ENCODE data around the gene TEDC1. TPM values are rescaled to one million over a fixed set of nuclear protein-coding genes. Genes with fewer than 3 reads are reported as not detected.

TEDC1 gene
- total RNA-seq, 1 experiment from 2014 or later = 26.2 TPM

- Mint-ChIP-seq H3K9me3 (peaks cover 0 to 10% of the 10 kb centered on the region in 2 experiments; a peak in 2 of 5 replicates), H3K4me3 (peak within 1 kb of the TSS; percentile 33 to 73), H3K27me3 (ENCODE audit: low read depth) (peaks cover 66% of the 10 kb centered on the region), H3K4me1 (no peaks in the 10 kb centered on the region), H3K27ac (no peak within 1 kb of the TSS), H3K36me3 (ENCODE audit: insufficient read depth in 1 of 3, low read depth in 3 of 3) (no peaks in the 10 kb centered on the region)
- no peaks in the 10 kb centered on the region for H3K9me3 ChIP-seq (ENCODE audit: control insufficient read depth, low read depth, low read length)
- H3K27me3 ChIP-seq (ENCODE audit: insufficient read depth, low read length) = peaks cover 16% of the 10 kb centered on the region; the same call in 1 of the 2 replicates
- no peak within 1 kb of the TSS for H2AFZ ChIP-seq (ENCODE audit: low read length)
- H3K56ac ChIP-seq (ENCODE audit: insufficient read length, low read depth, low read length) = no peak within 1 kb of the TSS
- H3K23ac ChIP-seq (ENCODE audit: insufficient read length, low read depth, low read length) = no peak within 1 kb of the TSS
- H2BK20ac ChIP-seq (ENCODE audit: low read depth, low read length, poor library complexity, severe bottlenecking) = no peak within 1 kb of the TSS
- H3K4me1 ChIP-seq (ENCODE audit: insufficient read depth, low read length) = no peaks in the 10 kb centered on the region; the same call in 1 of the 2 replicates
- no peak within 1 kb of the TSS for H4K91ac ChIP-seq (ENCODE audit: insufficient read length, low read depth, low read length)
- H3K4ac ChIP-seq (ENCODE audit: low read depth, low read length) = no peak within 1 kb of the TSS
- no peak within 1 kb of the TSS for H2AK5ac ChIP-seq (ENCODE audit: insufficient read length, low read length)
- no peak within 1 kb of the TSS for H3K18ac ChIP-seq (ENCODE audit: insufficient read length, low read depth, low read length)
- no peaks in the 10 kb centered on the region for H3K79me1 ChIP-seq (ENCODE audit: insufficient read depth, low read depth, low read length, poor library complexity, severe bottlenecking)
- no peak within 1 kb of the TSS for H3K27ac ChIP-seq (ENCODE audit: insufficient read length, low read depth, low read length)
- H2BK120ac ChIP-seq (ENCODE audit: low read depth, low read length, poor library complexity, severe bottlenecking) = no peak within 1 kb of the TSS
- no peak within 1 kb of the TSS for H3K9ac ChIP-seq (ENCODE audit: extremely low read depth, insufficient read length, low read length)
- H4K5ac ChIP-seq (ENCODE audit: insufficient read length, low read depth, low read length) = no peak within 1 kb of the TSS
- no peak within 1 kb of the TSS for H3K14ac ChIP-seq (ENCODE audit: insufficient read depth, low read length)
- peaks cover 7% of the 10 kb centered on the region for H3K23me2 ChIP-seq (ENCODE audit: insufficient read length, low read depth, low read length, poor library complexity, severe bottlenecking)
- H3K79me2 ChIP-seq (ENCODE audit: insufficient read depth, low read length) = no peaks in the 10 kb centered on the region
- peak; percentile 47 for DNase-seq
- no peak for TF ChIP-seq CTCF (conservative IDR thresholded peaks at IDR 0.05)
- H4K8ac ChIP-seq (replicated peaks; ENCODE audit: insufficient read length, low read depth, low read length) = no peak within 1 kb of the TSS
- H3T11ph ChIP-seq (ENCODE audit: low read length) = no peak within 1 kb of the TSS
- H2BK12ac ChIP-seq (ENCODE audit: insufficient read length, low read depth, low read length) = no peak within 1 kb of the TSS
- no peak within 1 kb of the TSS for H2BK15ac ChIP-seq (ENCODE audit: low read depth, low read length)
- no peak within 1 kb of the TSS for H2BK5ac ChIP-seq (ENCODE audit: insufficient read length, low read length)
- no peaks in the 10 kb centered on the region for H4K20me1 ChIP-seq (ENCODE audit: control insufficient read depth, insufficient read depth, insufficient read length)
- WGBS (ENCODE audit: extremely low coverage, insufficient read length, low lambda C conversion rate) = no CpG with 5 or more reads among the region's 88 CpGs
- peak within 1 kb of the TSS; percentile 36 for H3K4me2 ChIP-seq (ENCODE audit: insufficient read depth, insufficient read length, low read length)
Measured at GRCh38 chr14:105525861-105526775, 35.1 kb downstream of the TEDC1 start, which contains the start of gene TMEM121. TSS of gene TMEM121 (plus strand) at chr14:105526583. CDS start at chr14:105528835, 2,252 bp downstream.

All from H9 (cell line).